ENCODE data around the gene MTFP1. TPM values are rescaled to one million over a fixed set of nuclear protein-coding genes. Genes with fewer than 3 reads are reported as not detected.

The MTFP1 gene
- 0.94 TPM for total RNA-seq

DNA sequence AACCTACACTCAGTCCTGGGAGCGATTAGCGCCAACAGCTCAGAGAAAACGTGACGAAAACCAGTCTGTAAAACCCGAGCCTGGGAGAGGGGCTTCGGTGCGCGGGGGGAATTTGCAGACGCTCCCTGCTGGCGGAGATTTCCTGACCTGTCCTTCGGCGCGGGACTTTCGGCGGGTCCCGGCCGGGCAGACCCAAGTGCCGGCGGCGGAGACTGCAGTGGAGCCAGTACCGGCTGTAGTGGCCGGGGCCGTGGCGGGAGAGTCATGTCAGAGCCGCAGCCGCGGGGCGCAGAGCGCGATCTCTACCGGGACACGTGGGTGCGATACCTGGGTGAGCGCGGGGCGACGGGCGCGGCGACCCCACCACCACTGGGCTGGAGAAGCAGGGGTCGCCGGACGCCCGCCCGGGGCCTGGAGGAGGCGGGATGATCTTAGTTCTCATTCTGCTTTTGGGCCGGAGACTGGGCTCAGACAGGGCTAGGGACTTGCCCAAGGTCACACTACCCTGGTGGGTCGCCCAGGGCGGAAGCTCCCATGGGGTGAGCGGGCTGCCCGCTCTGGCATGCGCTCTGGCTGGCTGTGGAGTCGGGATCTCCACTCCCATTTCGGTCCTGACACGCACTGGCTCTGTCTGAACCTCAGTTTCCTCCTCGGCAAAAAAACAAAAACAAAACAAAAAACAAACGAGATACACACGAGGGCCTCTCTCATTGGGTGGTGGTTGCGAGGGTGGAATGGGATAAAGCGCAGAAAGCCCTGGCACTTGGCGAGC is at the start of gene MTFP1:
MTFP1 (plus strand) TSS at position 153 of the 772 bp plus-strand sequence; CDS start at position 265, 112 bp downstream.

DNA sequence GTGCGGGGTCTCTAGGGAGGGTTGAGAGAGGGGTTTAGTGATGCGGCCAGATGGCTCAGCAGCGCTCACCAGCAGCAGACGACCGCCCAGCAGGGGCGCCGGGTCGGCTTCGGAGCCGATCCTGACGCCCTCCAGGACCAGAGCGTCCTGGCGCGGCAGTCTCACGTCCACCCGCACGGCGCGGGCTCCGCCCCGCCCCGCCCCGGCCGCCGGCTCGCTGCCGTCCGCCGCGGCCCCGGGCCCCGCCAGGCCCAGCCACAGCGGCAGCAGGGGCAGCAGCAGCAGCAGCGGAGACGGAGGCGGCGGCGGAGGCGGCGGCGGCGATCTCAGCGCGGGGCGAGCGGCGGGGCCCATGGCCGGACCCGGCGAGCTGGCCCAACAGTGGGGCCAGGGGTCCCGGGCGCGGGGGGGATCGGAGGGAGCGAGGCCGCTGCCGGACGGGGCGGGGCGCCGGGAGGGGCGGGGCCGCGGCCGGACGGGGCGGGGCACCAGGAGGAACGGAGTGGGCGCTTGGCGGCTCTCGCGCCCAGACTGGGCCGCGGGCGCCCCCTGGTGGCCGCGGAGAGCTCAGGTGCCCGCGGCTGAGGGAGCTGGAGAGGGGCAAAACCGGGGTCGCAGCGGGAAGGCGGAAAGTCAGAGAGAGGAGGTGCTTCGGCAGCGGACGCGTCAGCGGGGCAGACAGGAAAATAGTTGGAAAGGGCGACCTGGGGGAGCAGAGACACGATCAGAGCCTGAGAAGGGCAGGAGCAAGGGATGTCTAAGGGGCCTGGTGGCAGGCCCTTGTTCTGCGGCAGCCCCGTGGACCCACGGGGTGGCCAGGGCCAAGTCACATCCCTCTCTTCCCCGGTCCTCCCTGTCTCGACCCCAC is 38.4 kb upstream of the MTFP1 start, which contains the start of gene RNF215:
RNF215 (minus strand) TSS at position 452 of the 868 bp plus-strand sequence; CDS start at position 354, 98 bp downstream.

GRCh38 chr22:30396871-30397655 is 28.5 kb upstream of the MTFP1 start, which contains the start of gene SEC14L2:
Gene SEC14L2, plus strand, starts transcription at chr22:30397018. Its CDS starts 99 bp downstream, at chr22:30397117.

DNA sequence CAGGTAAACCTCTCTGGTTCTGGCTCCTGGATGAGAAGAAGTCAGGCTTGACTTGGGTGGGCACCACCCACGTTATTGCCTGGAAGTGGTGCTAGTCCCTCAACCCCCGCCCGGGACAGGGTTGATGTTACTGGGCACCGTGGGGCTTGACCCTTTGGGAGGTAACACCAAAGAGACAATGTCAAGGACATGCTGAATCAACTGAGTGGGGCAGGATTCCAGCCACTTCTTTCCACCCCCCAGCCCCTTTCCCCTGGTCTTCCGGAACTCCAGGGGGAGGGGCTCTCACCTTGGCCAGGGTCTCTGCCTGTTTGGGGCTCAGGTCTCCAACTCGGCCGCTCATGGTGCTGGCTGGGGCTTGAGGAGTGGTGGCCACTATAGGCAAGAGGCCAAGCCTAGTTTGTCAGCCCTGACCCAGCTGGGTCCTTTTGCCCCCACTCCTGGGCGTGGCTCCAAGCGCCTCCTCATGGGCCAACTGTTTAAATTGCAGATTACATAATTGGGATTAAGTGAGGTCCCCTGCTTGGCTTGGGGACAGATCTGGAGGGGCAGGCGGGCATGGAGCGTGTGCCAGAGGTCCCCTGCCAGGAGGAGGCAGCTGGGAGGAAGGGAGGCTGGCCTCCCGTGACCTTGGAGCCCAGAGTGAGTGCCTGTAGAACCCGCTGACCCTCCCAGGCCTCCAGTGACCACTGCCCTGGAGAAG is 46.2 kb downstream of the MTFP1 start, which contains the start of gene SEC14L3:
SEC14L3 (minus strand) TSS at position 402 of the 703 bp plus-strand sequence; CDS start at position 343, 59 bp downstream.

Small RNA genes within 50 kb of the gene (small RNA-seq; reads per million reads assigned to genes)
- not detected for gene AC004832.3 (ENCODE audit: low replicate concordance)
- gene RNU6-564P (ENCODE audit: low replicate concordance) = not detected

Other genes with a start within 250 kb of the MTFP1 start
- gene LIF, start 179.0 kb upstream of the MTFP1 start, total RNA-seq = under 0.01 TPM
- gene OSM, start 158.9 kb upstream of the MTFP1 start, total RNA-seq = not detected
- gene CASTOR1, start 136.3 kb upstream of the MTFP1 start, total RNA-seq = 3.8 TPM
- gene TBC1D10A, start 98.8 kb upstream of the MTFP1 start, total RNA-seq = 13.1 TPM
- gene SF3A1, start 68.9 kb upstream of the MTFP1 start, total RNA-seq = 47.3 TPM
- 9.4 TPM for gene CCDC157, start 68.8 kb upstream of the MTFP1 start, total RNA-seq
- gene RNF215, start 38.4 kb upstream of the MTFP1 start, total RNA-seq = 28.5 TPM
- gene SEC14L2, start 28.8 kb upstream of the MTFP1 start, total RNA-seq = 14.1 TPM
- not detected for gene SEC14L3, start 46.2 kb downstream of the MTFP1 start, total RNA-seq
- gene SEC14L4, start 79.9 kb downstream of the MTFP1 start, total RNA-seq = not detected
- gene SEC14L6, start 121.0 kb downstream of the MTFP1 start, total RNA-seq = 0.31 TPM
- 1.6 TPM for gene GAL3ST1, start 148.9 kb downstream of the MTFP1 start, total RNA-seq
- 61.7 TPM for gene PES1, start 166.1 kb downstream of the MTFP1 start, total RNA-seq
- 16.0 TPM for gene TCN2, start 181.4 kb downstream of the MTFP1 start, total RNA-seq
- 7.8 TPM for gene SLC35E4, start 210.0 kb downstream of the MTFP1 start, total RNA-seq
- gene DUSP18, start 242.1 kb downstream of the MTFP1 start, total RNA-seq = 34.1 TPM